ENCODE measurements around the gene NINL.
"Not testable (repeated sequence)": the region's sequence is repeated elsewhere in the genome, so short reads cannot be mapped to it uniquely, and the experiment has no call there.

NINL gene

GRCh38 chr20:25606094-25606695, 20.9 kb upstream of the NINL start:
- TF ChIP-seq CTCF (IDR thresholded peaks at IDR 0.05; ENCODE audit: insufficient read depth, low read depth, low read length, missing control alignments) = no peak
- no peak for DNase-seq (ENCODE audit: low read depth)
- H3K4me3 ChIP-seq (ENCODE audit: low read depth, low read length) = no peak overlapping the region

GRCh38 chr20:25605148-25605547, 19.8 kb upstream of the NINL start:
- no peak overlapping the region for H3K4me3 ChIP-seq (ENCODE audit: low read depth, low read length)
- no peak for TF ChIP-seq CTCF (IDR thresholded peaks at IDR 0.05; ENCODE audit: insufficient read depth, low read depth, low read length, missing control alignments)
- no peak for DNase-seq (ENCODE audit: low read depth)

DNA sequence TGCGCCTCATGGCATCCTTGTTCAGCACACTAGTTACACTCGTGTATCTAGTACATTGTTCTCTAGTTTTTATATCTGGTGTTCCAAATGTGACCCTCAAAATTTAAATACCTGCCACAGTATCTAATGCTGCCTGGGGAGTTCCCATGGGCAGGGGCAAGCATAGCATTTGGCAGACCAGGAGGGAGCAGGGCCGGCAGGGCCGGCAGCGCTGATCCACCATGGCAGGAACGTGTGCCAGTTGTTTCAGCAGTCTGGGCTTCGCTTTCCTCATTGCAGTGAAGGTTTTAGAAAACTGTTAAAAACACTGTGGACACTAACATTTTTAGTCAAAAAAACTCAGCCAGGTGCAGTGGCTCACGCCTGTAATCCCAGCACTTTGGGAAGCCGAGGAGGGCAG, 19.3 kb upstream of the NINL start:
- no peak overlapping the region for H3K4me3 ChIP-seq (ENCODE audit: low read depth, low read length)
- TF ChIP-seq CTCF (IDR thresholded peaks at IDR 0.05; ENCODE audit: insufficient read depth, low read depth, low read length, missing control alignments) = no peak

DNA sequence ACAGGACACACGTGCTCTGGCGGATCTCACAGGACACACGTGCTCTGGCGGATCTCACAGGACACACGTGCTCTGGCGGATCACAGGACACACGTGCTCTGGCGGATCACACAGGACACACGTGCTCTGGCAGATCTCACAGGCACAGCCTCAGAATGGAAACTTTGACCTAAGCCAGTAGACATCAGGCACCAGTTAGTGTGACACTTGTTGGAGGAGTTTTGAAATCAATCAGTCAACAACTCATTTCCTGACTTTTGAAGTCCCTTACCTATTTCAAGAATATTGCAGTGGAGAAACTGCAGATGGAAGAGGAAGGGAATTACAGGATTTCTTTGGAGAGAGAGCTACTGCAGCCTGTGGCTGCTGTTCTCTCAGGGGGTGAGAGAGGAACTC, 17.6 kb upstream of the NINL start:
- not testable (repeated sequence) for DNase-seq (ENCODE audit: low read depth); H3K4me3 ChIP-seq (ENCODE audit: low read depth, low read length)

More for the DNA sequence above, 19.3 kb upstream of the NINL start:
- no peak for DNase-seq (ENCODE audit: low read depth)

DNA sequence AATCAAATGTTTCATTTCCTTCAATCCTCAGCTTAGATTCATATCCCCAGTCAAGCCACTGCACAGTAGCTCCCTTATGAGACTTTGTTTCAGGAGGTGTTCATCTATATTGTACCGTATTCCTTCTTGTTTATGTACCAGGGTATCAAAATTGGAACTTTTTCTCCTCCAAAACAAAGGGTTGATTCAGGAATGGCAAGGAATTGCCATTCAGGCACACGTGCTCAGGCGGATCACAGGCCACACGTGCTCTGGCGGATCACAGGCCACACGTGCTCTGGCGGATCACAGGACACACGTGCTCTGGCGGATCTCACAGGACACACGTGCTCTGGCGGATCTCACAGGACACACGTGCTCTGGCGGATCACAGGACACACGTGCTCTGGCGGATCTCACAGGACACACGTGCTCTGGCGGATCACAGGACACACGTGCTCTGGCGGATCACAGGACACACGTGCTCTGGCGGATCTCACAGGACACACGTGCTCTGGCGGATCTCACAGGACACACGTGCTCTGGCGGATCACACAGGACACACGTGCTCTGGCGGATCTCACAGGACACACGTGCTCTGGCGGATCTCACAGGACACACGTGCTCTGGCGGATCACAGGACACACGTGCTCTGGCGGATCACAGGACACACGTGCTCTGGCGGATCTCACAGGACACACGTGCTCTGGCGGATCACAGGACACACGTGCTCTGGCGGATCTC, 17.0 kb upstream of the NINL start:
- not testable (repeated sequence) for DNase-seq (ENCODE audit: low read depth); H3K4me3 ChIP-seq (ENCODE audit: low read depth, low read length)

DNA sequence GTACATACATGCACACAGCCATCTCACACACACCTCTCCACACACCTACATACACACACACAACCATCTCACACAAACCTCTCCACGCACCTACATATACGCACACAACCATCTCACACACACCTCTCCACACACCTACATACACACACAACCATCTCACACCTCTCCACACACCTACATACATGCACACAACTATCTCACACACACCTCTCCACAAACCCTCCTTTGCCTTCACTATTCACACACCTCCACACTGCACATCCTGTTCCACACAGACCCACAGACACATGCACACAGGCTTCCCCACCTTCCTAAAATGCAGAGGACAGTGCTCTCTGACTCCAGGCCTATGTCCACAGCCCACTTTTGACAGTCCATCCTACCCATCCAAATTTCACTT, 16.3 kb upstream of the NINL start:
- DNase-seq (ENCODE audit: low read depth) = no peak
- no peak overlapping the region for H3K4me3 ChIP-seq (ENCODE audit: low read depth, low read length)
- no peak for TF ChIP-seq CTCF (IDR thresholded peaks at IDR 0.05; ENCODE audit: insufficient read depth, low read depth, low read length, missing control alignments)

DNA sequence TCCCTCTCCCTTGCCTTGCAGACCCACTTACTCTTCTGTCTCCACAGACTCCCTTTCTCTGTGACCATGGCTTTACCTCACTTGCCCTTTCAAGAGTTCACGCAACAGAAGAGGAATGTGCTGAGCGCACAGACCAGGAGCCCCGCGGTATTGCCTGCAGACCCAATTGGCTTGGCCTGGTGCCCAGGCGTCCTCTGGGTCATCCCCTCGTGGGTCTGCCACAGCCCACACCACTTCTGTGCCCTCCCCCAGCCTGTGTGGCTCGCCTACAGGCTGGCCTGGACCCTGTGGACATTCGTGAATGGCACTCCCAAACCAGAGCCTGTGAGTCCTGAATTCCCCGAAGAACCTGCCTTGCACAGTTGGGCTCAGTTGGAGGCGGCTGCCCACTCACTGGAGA, 15.3 kb upstream of the NINL start:
- no peak for TF ChIP-seq CTCF (IDR thresholded peaks at IDR 0.05; ENCODE audit: insufficient read depth, low read depth, low read length, missing control alignments)
- DNase-seq (ENCODE audit: low read depth) = no peak
- H3K4me3 ChIP-seq (ENCODE audit: low read depth, low read length) = no peak overlapping the region

All from GM12865 (cell line).